HepG2 (cell line): Measurements from ENCODE around the gene RBM8A. TPM values are rescaled to one million over a fixed set of nuclear protein-coding genes. Genes with fewer than 3 reads are reported as not detected.
A peak's percentile ranks its signal among the peaks of the same experiment; 100 is the strongest.

Experiments
- AKNA ChIP-seq: sonication (generic); formaldehyde crosslinking; IDR thresholded peaks from 2 replicates; pipeline ENCODE4 v1.4.0; 2020; ENCODE audit warnings: missing genetic modification reagents, borderline replicate concordance
- CENPT ChIP-seq: sonication (generic); formaldehyde crosslinking; IDR thresholded peaks from 2 replicates; pipeline ENCODE4 v1.8.0; 2022; ENCODE audit warnings: low read depth, mild to moderate bottlenecking, moderate library complexity, missing genetic modification reagents
- ELK4 ChIP-seq: sonication (generic); formaldehyde crosslinking; IDR thresholded peaks from 2 replicates; pipeline ENCODE4 v1.9.0; 2021; ENCODE audit warnings: missing genetic modification reagents, borderline replicate concordance
- GATA4 ChIP-seq: sonication (generic); IDR thresholded peaks from 2 replicates; pipeline ENCODE4 v1.6.1; 2016; ENCODE audit warnings: antibody characterized with exemption, low read depth, borderline replicate concordance
- GRHL1 ChIP-seq: sonication (generic); formaldehyde crosslinking; conservative IDR thresholded peaks from 2 replicates; pipeline ENCODE4 v1.8.0; 2022; ENCODE audit warnings: missing genetic modification reagents
- HES4 ChIP-seq: sonication (generic); formaldehyde crosslinking; IDR thresholded peaks from 2 replicates; pipeline ENCODE4 v1.9.0; 2021; ENCODE audit warnings: mild to moderate bottlenecking, missing genetic modification reagents, borderline replicate concordance
- HNF4A ChIP-seq: sonication (generic); formaldehyde crosslinking; IDR thresholded peaks from 2 replicates; pipeline ENCODE4 v1.4.0; 2020; ENCODE audit warnings: missing genetic modification reagents
- HOXA9 ChIP-seq: sonication (generic); formaldehyde crosslinking; IDR thresholded peaks from 2 replicates; pipeline ENCODE4 v1.8.1; 2022; ENCODE audit warnings: missing genetic modification reagents, mild to moderate bottlenecking, moderate library complexity, borderline replicate concordance
- LBX2 ChIP-seq: sonication (generic); formaldehyde crosslinking; IDR thresholded peaks from 2 replicates; pipeline ENCODE4 v1.5.0; 2020; ENCODE audit warnings: missing genetic modification reagents, mild to moderate bottlenecking, borderline replicate concordance
- MEIS2 ChIP-seq: sonication (generic); formaldehyde crosslinking; IDR thresholded peaks from 2 replicates; pipeline ENCODE4 v1.9.0; 2021; ENCODE audit warnings: mild to moderate bottlenecking, missing genetic modification reagents
- NCOR1 ChIP-seq: fragments of 200-600 bp; sonication (generic); IDR thresholded peaks from 2 replicates; pipeline ENCODE4 v1.7.0; 2017; ENCODE audit warnings: antibody characterized with exemption, low read length, borderline replicate concordance
- SAFB2 ChIP-seq: sonication (generic); formaldehyde crosslinking; IDR thresholded peaks from 2 replicates; pipeline ENCODE4 v1.5.1; 2020; ENCODE audit warnings: missing genetic modification reagents, low read depth, mild to moderate bottlenecking, borderline replicate concordance
- SRSF1 ChIP-seq: fragments of 200-400 bp; formaldehyde crosslinking; optimal IDR thresholded peaks from 2 replicates; pipeline ENCODE3; 2017; ENCODE audit warnings: mild to moderate bottlenecking, low read depth, low read length, moderate library complexity
- ZFX ChIP-seq: sonication (generic); formaldehyde crosslinking; IDR thresholded peaks from 2 replicates; pipeline ENCODE4 v1.4.0; 2020; ENCODE audit warnings: mild to moderate bottlenecking, low read depth, missing genetic modification reagents, moderate library complexity
- ZNF441 ChIP-seq: sonication (generic); formaldehyde crosslinking; IDR thresholded peaks from 2 replicates; pipeline ENCODE4 v1.7.0; 2021; ENCODE audit warnings: missing genetic modification reagents, borderline replicate concordance
- ZNF704 ChIP-seq: sonication (generic); formaldehyde crosslinking; IDR thresholded peaks from 2 replicates; pipeline ENCODE4 v1.8.1; 2023; ENCODE audit warnings: mild to moderate bottlenecking, inconsistent platforms, moderate library complexity, missing genetic modification reagents, borderline replicate concordance
- ZNF747 ChIP-seq: sonication (generic); formaldehyde crosslinking; IDR thresholded peaks from 2 replicates; pipeline ENCODE4 v1.8.1; 2023; ENCODE audit warnings: missing genetic modification reagents, mild to moderate bottlenecking, borderline replicate concordance
- ZNF749 ChIP-seq: sonication (generic); formaldehyde crosslinking; IDR thresholded peaks from 2 replicates; pipeline ENCODE4 v1.8.0; 2022; ENCODE audit warnings: mild to moderate bottlenecking, missing genetic modification reagents, moderate library complexity, borderline replicate concordance
- polyA plus RNA-seq, 8 experiments: library from polyadenylated mRNA; depleted of rRNA in 3 of 8; stranded (reverse) in 7 of 8; unstranded in 1 of 8; fragments of >200 nt; fragmentation: Illumina TruSeq in 4 of 8; extraction: Trizol in 4 of 8; gene quantifications; 2 replicates each; pipeline versions ENCODE4 v1.2.1 to v1.2.3, GENCODE V29; 2011 to 2016; ENCODE audit warnings: low read depth in 4 of 8, missing spikeins in 1 of 8, mixed read lengths in 1 of 8; ENCODE audit not compliant: insufficient read depth in 1 of 8
- total RNA-seq, 5 experiments: library from RNA; depleted of rRNA; stranded (reverse); fragments of >200 nt; fragmentation: Illumina TruSeq; extraction: Trizol; gene quantifications; 2 replicates each; pipeline ENCODE4 v1.2.3, GENCODE V29; 2016; ENCODE audit warnings: low read depth in 1 of 5

Gene RBM8A
- total and polyA plus RNA-seq, 2 of the 13 experiments (the other 11 are each of a cell fraction or from before 2014, with no cell fraction given) = 106 to 162 TPM

- no peak for TF ChIP-seq AKNA
- TF ChIP-seq GATA4 = no peak
- peak; percentile 79 for TF ChIP-seq MEIS2 (CRISPR knock-in tag)
- no peak for TF ChIP-seq HOXA9 (CRISPR knock-in tag)
- no peak for TF ChIP-seq HES4 (CRISPR knock-in tag)
- no peak for TF ChIP-seq CENPT (CRISPR knock-in tag)
- no peak for TF ChIP-seq GRHL1 (CRISPR knock-in tag)
- TF ChIP-seq HNF4A = peak; percentile 51
- TF ChIP-seq ZNF441 (CRISPR knock-in tag) = peak; percentile 75; the same call in 1 of the 2 replicates
- no peak for TF ChIP-seq ZFX (CRISPR knock-in tag)
- TF ChIP-seq SAFB2 = peak; percentile 32; the same call in 1 of the 2 replicates
- no peak for TF ChIP-seq LBX2 (CRISPR knock-in tag)
- no peak for TF ChIP-seq ZNF704
- TF ChIP-seq ELK4 (CRISPR knock-in tag) = no peak
- peak; percentile 5; the same call in 1 of the 2 replicates for TF ChIP-seq NCOR1
- TF ChIP-seq ZNF749 (CRISPR knock-in tag) = 0 out of 2 replicates have a peak, but pooled peaks have one; percentile 35
- no peak for TF ChIP-seq SRSF1
- TF ChIP-seq ZNF747 (CRISPR knock-in tag) = no peak
Measured at GRCh38 chr1:145891587-145892485, 35.4 kb downstream of the RBM8A start (continued).
